ENCODE data around the gene PSMD12.

PSMD12 gene

DNA sequence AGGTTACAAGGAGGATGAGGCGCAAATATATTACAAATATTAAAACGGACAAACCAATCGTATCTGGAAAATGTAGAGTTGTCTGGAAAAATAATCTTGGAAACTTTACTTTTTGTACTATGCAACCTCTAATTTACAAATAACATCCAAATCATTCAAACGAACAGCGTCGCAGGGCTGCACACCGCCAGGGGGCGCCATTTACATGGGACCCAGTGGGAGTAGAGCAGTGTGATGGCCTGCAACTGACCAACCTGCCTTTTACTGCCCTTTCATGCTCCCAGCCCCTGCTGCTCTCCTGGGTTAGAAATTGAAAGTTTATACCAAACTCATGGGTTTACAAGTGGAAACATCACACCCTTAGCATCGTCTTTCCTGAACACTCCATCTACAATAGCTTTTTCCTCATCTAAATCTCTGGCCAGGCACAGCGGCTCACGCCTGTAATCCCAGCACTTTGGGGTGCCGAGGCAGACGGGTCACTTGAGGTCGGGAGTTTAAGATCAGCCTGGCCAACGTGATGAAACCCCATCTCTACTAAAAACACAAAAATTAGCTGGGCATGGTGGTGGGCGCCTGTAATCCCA is 20.7 kb upstream of the PSMD12 start:
- no peak for FAIRE-seq

DNA sequence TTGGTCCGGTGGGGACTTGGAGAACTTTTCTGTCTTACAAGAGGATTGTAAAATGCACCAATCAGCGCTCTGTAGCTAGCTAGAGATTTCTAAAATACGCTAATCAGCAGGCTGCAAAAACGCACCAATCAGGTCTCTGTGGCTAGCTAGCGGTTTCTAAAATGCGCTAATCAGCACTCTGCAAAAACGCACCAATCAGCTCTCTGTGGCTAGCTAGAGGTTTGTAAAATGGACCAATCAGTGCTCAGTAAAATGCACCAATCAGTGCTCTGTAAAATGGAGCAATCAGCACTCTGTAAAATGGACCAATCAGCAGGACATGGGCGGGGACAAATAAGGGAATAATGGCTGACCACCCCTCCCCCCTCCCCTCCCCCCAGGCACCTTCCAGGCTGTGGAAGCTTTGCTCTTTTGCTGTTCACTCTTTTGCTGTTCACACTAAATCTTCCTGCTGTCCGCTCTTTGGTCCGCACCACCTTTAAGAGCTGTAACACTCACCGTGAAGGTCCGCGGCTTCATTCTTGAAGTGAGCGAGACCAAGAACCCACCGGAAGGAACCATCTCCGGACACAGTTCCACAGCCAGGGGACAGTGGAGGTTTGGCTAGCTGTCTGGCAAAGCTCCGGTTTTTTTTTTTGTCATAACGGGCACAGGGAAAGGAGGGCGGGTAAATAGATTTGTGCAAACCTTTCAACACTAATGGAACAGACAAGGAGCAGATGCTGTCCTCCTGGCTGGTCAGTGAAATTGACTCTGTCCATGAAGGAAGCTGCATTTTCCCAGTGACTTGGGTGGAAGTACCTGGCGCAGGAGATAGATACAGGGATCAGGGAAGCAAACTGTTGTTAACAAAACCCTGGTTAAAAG is 19.0 kb upstream of the PSMD12 start:
- FAIRE-seq, result no peak

- peak; percentile 82 for FAIRE-seq
Observed at GRCh38 chr17:67381929-67382257, 15.5 kb upstream of the PSMD12 start.

DNA sequence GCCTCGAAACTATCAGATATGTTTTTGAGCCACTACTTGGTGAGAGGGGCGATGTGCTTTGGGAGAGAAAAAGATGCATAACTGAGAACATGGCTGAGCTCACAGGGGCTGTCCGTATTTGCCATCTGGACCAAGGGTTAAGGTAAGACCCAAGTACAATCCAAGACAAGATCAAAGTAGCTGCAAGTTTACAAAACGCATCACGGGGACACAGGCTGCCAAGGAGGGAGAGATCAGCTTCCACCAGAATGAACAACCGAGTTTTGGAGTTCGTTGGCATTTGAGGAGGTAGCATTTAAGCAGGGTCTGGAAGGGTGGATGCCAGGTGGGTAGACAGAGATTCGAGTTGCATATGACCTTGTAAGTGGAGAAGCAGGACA is 12.9 kb upstream of the PSMD12 start:
- FAIRE-seq, result no peak

DNA sequence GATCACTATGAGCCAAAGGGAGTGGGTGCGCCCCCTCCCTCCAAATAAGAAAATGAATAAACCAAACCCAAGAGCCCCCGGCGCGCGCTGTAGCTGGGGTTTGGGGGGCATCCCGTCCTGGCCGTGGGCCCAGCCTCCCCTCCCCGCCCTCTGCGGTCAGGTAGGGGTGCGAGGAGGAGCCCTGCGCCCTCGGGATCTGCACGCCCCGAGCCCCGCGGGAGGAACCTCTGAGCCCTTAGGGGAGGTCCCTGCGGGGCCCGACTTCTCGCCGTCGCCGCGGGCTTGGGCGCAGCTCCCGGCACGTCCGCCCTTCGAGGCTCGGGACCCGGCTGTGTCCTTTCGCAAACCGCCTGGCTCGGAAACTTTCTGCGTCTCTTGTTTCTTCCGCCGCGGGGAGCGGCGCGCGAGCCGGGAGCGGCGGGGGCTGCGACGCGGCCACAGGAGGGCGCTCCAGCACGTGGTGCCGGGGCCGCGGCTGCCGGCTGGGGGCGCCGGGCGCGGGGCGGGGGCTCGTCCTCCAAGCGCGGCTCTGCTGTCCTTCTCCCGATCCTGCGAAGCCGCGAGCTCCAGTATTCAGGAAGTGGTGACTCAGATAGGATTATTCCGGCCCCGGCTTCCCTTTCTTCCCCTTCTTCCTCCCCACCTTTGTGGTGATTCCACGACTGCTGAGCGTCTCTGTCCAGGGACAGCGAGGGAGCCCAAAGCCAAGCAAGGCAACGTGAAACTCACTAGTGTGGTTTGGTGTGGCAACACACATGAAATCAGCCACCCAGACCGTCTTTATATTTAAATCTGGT is 12.3 kb upstream of the PSMD12 start:
- no peak for FAIRE-seq

DNA sequence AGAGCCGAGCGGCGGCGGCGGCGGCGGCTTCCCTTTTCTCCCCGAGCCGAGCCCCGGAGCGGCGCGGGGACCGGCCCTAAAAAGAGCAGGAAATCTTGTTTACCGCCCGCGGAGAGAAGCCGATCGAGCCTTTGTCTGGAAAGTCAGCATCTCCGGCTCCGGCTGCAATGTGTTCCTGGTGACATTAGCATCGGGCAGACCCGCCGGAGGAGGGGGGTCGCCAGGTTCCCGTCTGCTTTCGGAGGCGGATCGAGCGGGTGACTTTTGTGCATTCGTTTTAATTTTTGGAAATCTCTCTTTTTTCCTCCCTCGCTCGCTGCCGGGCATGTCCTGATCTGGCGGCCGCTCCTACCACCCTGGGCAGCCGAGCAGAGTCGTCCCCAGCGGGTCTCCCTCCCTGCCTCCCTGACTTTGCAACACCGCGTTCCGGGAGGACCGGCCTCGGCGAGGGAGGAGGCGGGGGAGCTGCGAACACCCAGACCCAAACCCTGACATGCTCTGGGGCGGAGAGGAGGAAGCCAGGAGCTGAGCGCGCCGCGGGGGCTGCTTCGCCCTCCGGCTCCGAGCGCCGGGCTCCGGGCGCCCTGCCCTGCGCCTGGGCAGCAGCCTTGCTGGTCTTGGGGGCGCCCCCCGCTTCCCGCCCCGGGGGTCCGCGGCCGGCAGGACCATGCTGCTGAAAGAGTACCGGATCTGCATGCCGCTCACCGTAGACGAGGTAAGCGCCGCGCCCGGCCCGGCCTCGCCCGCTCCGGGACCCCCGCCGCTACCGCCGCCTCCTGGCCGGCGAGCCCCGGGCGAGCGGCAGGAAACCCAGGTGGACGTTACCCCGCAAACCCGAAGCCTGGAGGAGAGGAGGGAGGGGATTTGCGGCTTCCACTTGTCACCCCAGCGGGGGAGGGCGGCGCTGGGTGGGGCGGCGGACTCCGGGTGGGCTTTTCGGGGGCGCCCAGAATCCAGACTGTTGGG is 11.4 kb upstream of the PSMD12 start:
- no peak for FAIRE-seq

- no peak for FAIRE-seq
Observed at GRCh38 chr17:67376737-67377487, 10.5 kb upstream of the PSMD12 start, which contains the start of gene PITPNC1. Gene PITPNC1, plus strand, starts transcription at chr17:67377281.

GRCh38 chr17:67376415-67376736 is 10.0 kb upstream of the PSMD12 start:
- no peak for FAIRE-seq

GRCh38 chr17:67375716-67376115 is 9.3 kb upstream of the PSMD12 start:
- FAIRE-seq, result no peak

DNA sequence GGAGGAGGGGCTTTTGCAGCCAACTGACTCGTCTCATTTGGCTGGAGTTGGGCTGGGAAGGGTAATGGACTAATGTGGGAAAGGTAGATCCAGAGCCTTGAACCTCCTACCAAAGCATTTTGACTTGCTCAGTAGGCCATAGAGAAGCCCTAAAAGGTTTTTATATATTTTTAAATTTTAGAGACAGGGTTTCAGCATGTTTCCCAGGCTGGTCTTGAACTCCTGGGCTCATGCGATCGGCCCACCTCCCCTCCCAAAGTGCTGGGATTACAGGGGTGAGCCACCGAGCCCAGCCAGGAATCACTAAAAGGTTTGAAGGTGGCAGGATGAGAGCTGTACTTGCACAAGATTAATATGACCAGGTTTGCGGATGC is 8.7 kb upstream of the PSMD12 start:
- FAIRE-seq, result no peak

GRCh38 chr17:67374329-67375053 is 8.1 kb upstream of the PSMD12 start:
- FAIRE-seq, result no peak

GRCh38 chr17:67372751-67373150 is 6.4 kb upstream of the PSMD12 start:
- FAIRE-seq, result no peak

- no peak for FAIRE-seq
Observed at GRCh38 chr17:67369676-67370075, 3.3 kb upstream of the PSMD12 start.

DNA sequence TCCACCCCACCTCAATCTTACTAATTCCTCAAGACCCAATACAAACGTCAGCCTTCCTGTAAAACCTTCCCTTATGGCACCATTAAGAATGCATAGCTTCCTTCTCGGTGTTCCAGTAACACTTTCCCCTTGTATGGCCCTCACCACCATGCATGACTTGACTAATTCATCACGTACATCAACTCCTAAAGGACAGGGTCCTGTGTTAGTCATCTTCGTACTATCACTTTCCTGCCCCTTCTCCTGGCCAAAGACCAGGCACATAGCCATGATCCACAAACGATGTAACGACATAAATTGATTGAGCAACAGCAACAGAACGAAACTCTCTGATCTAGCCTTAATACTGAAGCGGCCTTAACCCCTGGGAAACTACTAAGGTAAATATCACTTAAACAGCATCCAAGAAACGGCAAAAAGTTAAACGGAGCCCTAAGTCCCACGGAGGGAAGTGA is 612 bp downstream of the PSMD12 start:
- FAIRE-seq, result no peak

- no peak for FAIRE-seq
Observed at GRCh38 chr17:67364847-67365737, 1.3 kb downstream of the PSMD12 start.

DNA sequence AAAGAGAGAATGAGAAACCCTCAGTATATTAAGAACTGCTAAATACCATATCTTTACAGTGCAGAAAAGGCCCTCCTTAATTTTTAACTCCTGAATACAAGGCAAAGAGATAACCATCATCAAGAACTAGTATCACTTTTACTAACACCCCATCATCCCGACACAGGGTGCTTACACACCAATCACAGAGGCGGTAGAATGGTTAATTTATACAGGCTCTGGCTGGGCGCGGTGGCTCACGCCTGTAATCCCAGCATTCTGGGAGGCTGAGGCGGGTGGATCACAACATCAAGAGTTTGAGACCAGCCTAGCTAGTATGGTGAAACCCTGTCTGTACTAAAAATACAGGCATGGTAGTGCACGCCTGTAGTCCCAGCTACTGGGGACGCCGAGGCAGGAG is 4.2 kb downstream of the PSMD12 start:
- FAIRE-seq, result no peak

DNA sequence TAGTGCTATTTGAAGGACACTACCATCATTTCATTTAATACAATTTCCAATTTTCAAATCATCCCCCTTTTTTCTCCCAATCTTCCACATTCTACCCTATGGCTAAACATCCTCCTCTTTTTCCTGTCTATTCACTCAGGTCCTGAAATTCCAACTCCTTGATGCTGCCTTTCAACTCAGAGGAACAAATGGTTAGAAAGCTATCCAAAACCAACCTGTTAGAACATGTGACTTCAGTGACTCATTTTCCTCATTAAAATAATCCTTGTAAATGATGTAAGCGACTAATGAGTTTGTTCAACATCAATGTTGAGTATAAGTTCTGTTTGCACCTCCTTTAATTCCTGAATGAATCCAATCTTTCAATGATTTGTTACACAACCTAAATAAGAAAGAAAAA is 5.5 kb downstream of the PSMD12 start:
- no peak for FAIRE-seq

DNA sequence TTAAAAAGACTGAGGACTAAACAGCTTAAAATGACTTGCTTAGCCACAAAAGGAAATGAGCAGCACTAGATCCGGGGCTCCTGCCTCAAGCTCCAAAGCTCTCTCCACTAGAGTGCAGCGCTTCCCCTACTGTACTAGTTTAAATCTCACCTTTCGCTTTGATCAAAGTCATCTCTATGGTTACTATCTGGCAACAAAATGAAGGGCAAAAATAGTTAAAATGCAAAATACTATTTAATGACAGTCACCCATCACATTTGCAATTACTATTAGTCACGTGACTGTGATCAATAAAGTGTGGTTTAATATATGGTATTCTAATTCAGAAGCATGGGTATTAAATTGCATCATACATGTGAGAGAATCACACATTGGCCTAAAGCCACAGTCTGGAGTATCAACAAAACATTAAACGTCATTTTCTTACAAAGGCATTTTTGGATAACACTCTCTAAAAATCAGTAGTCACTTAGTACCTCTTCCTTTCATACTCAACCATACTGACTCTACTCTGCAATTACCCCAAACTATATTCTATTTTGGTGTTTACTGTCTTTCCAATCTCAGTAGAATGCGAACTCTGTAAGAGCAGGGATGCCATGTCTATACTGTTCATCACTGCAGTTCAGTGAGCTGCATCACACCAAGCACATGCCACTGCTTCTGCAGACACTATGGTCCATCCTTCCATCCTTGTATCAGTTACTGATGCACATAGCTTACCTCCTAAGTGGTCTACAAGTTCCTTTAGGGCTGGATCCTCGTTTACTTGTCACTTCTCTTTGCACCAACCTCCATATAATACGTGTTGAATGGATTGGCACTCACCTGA is 6.2 kb downstream of the PSMD12 start:
- no peak for FAIRE-seq

DNA sequence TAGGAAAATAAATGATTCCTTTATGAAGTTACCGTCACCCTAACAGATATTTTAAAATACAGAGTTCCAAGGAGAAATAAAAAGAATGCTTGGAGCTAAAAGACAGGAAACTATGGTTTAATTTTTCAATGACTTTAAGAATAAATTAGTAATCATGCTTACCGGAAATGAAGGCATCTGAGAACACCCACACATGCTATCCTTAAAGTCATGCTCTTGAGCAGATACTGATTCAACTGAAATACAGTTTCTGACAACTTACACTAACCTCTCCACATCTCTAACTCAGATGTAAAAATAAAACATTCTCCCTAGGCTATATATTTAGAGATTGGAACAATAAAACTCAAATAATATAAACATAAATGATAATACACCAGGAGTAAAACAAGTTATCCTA is 7.8 kb downstream of the PSMD12 start:
- FAIRE-seq, result no peak
